ENCODE data around the gene CFC1. TPM values are rescaled to one million over a fixed set of nuclear protein-coding genes. Genes with fewer than 3 reads are reported as not detected.
"Not testable (repeated sequence)": the region's sequence is repeated elsewhere in the genome, so short reads cannot be mapped to it uniquely, and the experiment has no call there.

The CFC1 gene
- total and polyA plus RNA-seq, 2 of the 8 experiments (the other 6 are each of a cell fraction or from before 2014, with no cell fraction given), result 0.14 TPM; not detected in 1

DNA sequence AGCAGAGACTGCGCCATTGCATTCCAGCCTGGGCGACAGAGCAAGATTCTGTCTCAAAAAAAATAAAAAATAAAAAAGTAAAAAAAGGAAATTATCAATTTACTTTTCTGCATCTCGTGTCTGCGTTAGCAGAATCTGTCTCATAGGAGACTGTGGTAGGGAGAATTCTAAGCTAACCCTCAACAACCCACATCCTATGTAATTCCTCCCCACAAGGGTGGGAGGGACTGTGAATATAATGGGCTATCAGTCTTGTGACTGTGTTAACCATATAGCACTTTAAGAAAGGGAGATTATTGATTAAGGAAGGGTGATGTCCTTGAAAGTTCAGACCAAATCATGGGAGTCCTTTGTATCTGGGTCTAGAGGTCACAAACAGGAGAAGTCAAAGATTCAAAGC, 33.2 kb downstream of the CFC1 start:
- H3K56ac ChIP-seq (replicated peaks; ENCODE audit: insufficient read length, low read depth, low read length); H2BK120ac ChIP-seq (replicated peaks; ENCODE audit: low read depth, low read length); H2BK15ac ChIP-seq (ENCODE audit: low read length); H3K79me2 ChIP-seq (ENCODE audit: control insufficient read depth in 1 of 2, insufficient read depth in 2 of 2, low read length in 2 of 2); H3K4me1 ChIP-seq (replicated peaks in 1 of 4; ENCODE audit: control insufficient read depth in 3 of 4, insufficient read depth in 4 of 4, low read length in 3 of 4); H3K27ac ChIP-seq (ENCODE audit: low read depth, low read length); H3K23ac ChIP-seq (ENCODE audit: insufficient read length); FAIRE-seq; CTCF ChIA-PET (ENCODE audit: partially characterized antibody); H3K18ac ChIP-seq (ENCODE audit: extremely low read depth, low read length); H3K27me3 ChIP-seq (replicated peaks in 1 of 4; ENCODE audit: control insufficient read depth in 3 of 4, extremely low read depth in 1 of 4, insufficient read depth in 3 of 4, low read length in 3 of 4); H2AK5ac ChIP-seq (ENCODE audit: low read depth, low read length); H3K9ac ChIP-seq (replicated peaks in 1 of 4; ENCODE audit: extremely low read depth in 1 of 4, low read depth in 3 of 4, low read length in 3 of 4); DNase-seq (ENCODE audit: low read depth in 1 of 2, low spot score in 2 of 2); H2BK20ac ChIP-seq (ENCODE audit: low read length); H2BK12ac ChIP-seq (ENCODE audit: low read depth, low read length); H3K4ac ChIP-seq (replicated peaks; ENCODE audit: insufficient read length, low read depth, low read length); H3K23me2 ChIP-seq (ENCODE audit: low read depth, low read length); H3K9me3 ChIP-seq (ENCODE audit: insufficient read depth in 2 of 2, low read depth in 1 of 2, low read length in 1 of 2); H4K5ac ChIP-seq (ENCODE audit: insufficient read length, low read depth, low read length); H3K4me3 ChIP-seq (ENCODE audit: extremely low read depth in 1 of 4, insufficient read depth in 2 of 4, low read depth in 3 of 4, low read length in 4 of 4); H3K36me3 ChIP-seq (ENCODE audit: control insufficient read depth in 2 of 4, insufficient read depth in 4 of 4, low read length in 3 of 4); POLR2A ChIA-PET (ENCODE audit: partially characterized antibody); H3K4me2 ChIP-seq (ENCODE audit: insufficient read depth in 1 of 2, low read depth in 2 of 2, low read length in 2 of 2); H3K14ac ChIP-seq (ENCODE audit: insufficient read length); H2AFZ ChIP-seq (ENCODE audit: low read length); H3K79me1 ChIP-seq (ENCODE audit: low read depth, low read length); H4K91ac ChIP-seq (replicated peaks; ENCODE audit: insufficient read length, low read length); H4K20me1 ChIP-seq (replicated peaks in 1 of 2; ENCODE audit: control insufficient read depth in 1 of 2, insufficient read depth in 2 of 2, low read length in 2 of 2); H4K8ac ChIP-seq (ENCODE audit: extremely low read depth, insufficient read depth, low read length); H2BK5ac ChIP-seq (ENCODE audit: low read depth, low read length): not testable (repeated sequence)
- WGBS, 2 experiments (ENCODE audit: extremely low coverage in 1 of 2, insufficient coverage in 1 of 2, insufficient read length in 1 of 2, insufficient replicate concordance in 2 of 2, low coverage in 1 of 2, low lambda C conversion rate in 2 of 2, missing lambda C conversion rate in 1 of 2), result no CpG with 5 or more reads among the region's 4 CpGs

DNA sequence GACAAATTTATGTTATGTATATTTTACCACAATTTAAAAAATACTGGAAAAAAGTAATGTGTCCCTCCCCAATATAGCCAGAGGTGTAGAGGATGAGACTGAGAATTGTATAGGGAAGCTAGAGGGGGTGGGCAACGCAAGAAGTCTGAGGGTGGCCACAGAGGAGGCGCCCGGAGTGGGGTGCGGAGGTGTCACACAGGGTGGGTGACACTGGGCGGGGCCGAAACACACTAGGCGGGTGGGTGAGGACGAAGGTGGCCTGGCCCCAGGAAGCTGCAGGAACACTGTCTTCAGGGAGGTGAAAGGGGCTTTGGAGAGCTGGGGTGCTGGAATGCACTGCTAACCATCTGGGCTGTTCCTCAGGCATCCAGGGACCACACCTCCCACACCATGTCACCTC, 42.9 kb downstream of the CFC1 start:
- H4K91ac ChIP-seq (replicated peaks; ENCODE audit: insufficient read length, low read length); H3K4ac ChIP-seq (replicated peaks; ENCODE audit: insufficient read length, low read depth, low read length); H3K27ac ChIP-seq (ENCODE audit: low read depth, low read length); H3K4me2 ChIP-seq (ENCODE audit: insufficient read depth in 1 of 2, low read depth in 2 of 2, low read length in 2 of 2); H2BK20ac ChIP-seq (ENCODE audit: low read length); H2AK5ac ChIP-seq (ENCODE audit: low read depth, low read length); H2BK5ac ChIP-seq (ENCODE audit: low read depth, low read length); H2BK12ac ChIP-seq (ENCODE audit: low read depth, low read length); H2BK120ac ChIP-seq (replicated peaks; ENCODE audit: low read depth, low read length); H3K27me3 ChIP-seq (replicated peaks in 1 of 4; ENCODE audit: control insufficient read depth in 3 of 4, extremely low read depth in 1 of 4, insufficient read depth in 3 of 4, low read length in 3 of 4); H2AFZ ChIP-seq (ENCODE audit: low read length); H4K20me1 ChIP-seq (replicated peaks in 1 of 2; ENCODE audit: control insufficient read depth in 1 of 2, insufficient read depth in 2 of 2, low read length in 2 of 2); H3K79me2 ChIP-seq (ENCODE audit: control insufficient read depth in 1 of 2, insufficient read depth in 2 of 2, low read length in 2 of 2); H3K14ac ChIP-seq (ENCODE audit: insufficient read length); H3K4me3 ChIP-seq (ENCODE audit: extremely low read depth in 1 of 4, insufficient read depth in 2 of 4, low read depth in 3 of 4, low read length in 4 of 4); H3K79me1 ChIP-seq (ENCODE audit: low read depth, low read length); CTCF ChIA-PET (ENCODE audit: partially characterized antibody); H4K5ac ChIP-seq (ENCODE audit: insufficient read length, low read depth, low read length); H3K23me2 ChIP-seq (ENCODE audit: low read depth, low read length); H2BK15ac ChIP-seq (ENCODE audit: low read length); H3K23ac ChIP-seq (ENCODE audit: insufficient read length); POLR2A ChIA-PET (ENCODE audit: partially characterized antibody); H3K36me3 ChIP-seq (ENCODE audit: control insufficient read depth in 2 of 4, insufficient read depth in 4 of 4, low read length in 3 of 4); H3K56ac ChIP-seq (replicated peaks; ENCODE audit: insufficient read length, low read depth, low read length); H4K8ac ChIP-seq (ENCODE audit: extremely low read depth, insufficient read depth, low read length); H3K9ac ChIP-seq (replicated peaks in 1 of 4; ENCODE audit: extremely low read depth in 1 of 4, low read depth in 3 of 4, low read length in 3 of 4); FAIRE-seq; H3K9me3 ChIP-seq (ENCODE audit: insufficient read depth in 2 of 2, low read depth in 1 of 2, low read length in 1 of 2); DNase-seq (ENCODE audit: low read depth in 1 of 2, low spot score in 2 of 2); H3K4me1 ChIP-seq (replicated peaks in 1 of 4; ENCODE audit: control insufficient read depth in 3 of 4, insufficient read depth in 4 of 4, low read length in 3 of 4); H3K18ac ChIP-seq (ENCODE audit: extremely low read depth, low read length): not testable (repeated sequence)
- WGBS, 2 experiments (ENCODE audit: extremely low coverage in 1 of 2, insufficient coverage in 1 of 2, insufficient read length in 1 of 2, insufficient replicate concordance in 2 of 2, low coverage in 1 of 2, low lambda C conversion rate in 2 of 2, missing lambda C conversion rate in 1 of 2), result no CpG with 5 or more reads among the region's 8 CpGs
